ENCODE results near the gene CLDN18. TPM values are rescaled to one million over a fixed set of nuclear protein-coding genes. Genes with fewer than 3 reads are reported as not detected.

The CLDN18 gene
- total and polyA plus RNA-seq, 4 donors: 0.06 TPM; not detected in 3

- Histone ChIP-seq H3K9ac (ENCODE audit: low read depth in 1 of 2, low read length in 2 of 2) (no peak overlapping the region), H3K9me3 (ENCODE audit: control insufficient read depth in 4 of 4, low read length in 3 of 4) (no peaks in the 10 kb centered on the region), H3K27ac (ENCODE audit: low read depth in 1 of 2, low read length in 2 of 2) (no peak overlapping the region), H3K4me1 (ENCODE audit: control insufficient read depth in 4 of 4, insufficient read depth in 4 of 4, low read length in 3 of 4) (no peaks in the 10 kb centered on the region), H3K27me3 (ENCODE audit: control insufficient read depth in 4 of 4, insufficient read depth in 4 of 4, low read length in 3 of 4) (no peaks in the 10 kb centered on the region), H3K4me3 (ENCODE audit: low read depth in 1 of 3, low read length in 3 of 3) (no peak overlapping the region), H3K36me3 (ENCODE audit: control insufficient read depth in 4 of 4, insufficient read depth in 3 of 4, low read depth in 1 of 4, low read length in 3 of 4) (no peaks in the 10 kb centered on the region)
- no peak for DNase-seq (ENCODE audit: low spot score)
- WGBS: 69% methylated on average over 4 of the region's 4 CpGs
- no peak for TF ChIP-seq HNF4A (conservative IDR thresholded peaks at IDR 0.05)
- TF ChIP-seq YY1 (IDR thresholded peaks at IDR 0.05): no peak
- TF ChIP-seq TAF1 (conservative IDR thresholded peaks at IDR 0.05): no peak
- no peak for TF ChIP-seq HNF4G (IDR thresholded peaks at IDR 0.05)
- TF ChIP-seq FOXA1 (IDR thresholded peaks at IDR 0.05): no peak
- TF ChIP-seq RXRA (IDR thresholded peaks at IDR 0.05): no peak
- no peak for TF ChIP-seq EGR1 (IDR thresholded peaks at IDR 0.05; ENCODE audit: low read depth in 2 of 2)
- no peak for TF ChIP-seq ATF3 (IDR thresholded peaks at IDR 0.05)
- TF ChIP-seq FOXA2 (IDR thresholded peaks at IDR 0.05): no peak
- no peak for TF ChIP-seq ZBTB33 (IDR thresholded peaks at IDR 0.05)
These were observed 13.8 kb downstream of the CLDN18 start for GRCh38 chr3:138023754-138024153.

GRCh38 chr3:138025553-138025952 lies 15.6 kb downstream of the CLDN18 start:
- no peak for DNase-seq (ENCODE audit: low spot score)
- no peak overlapping the region for H3K9ac ChIP-seq (ENCODE audit: low read depth in 1 of 2, low read length in 2 of 2)
- H3K27ac ChIP-seq (ENCODE audit: low read depth in 1 of 2, low read length in 2 of 2): no peak overlapping the region
- no peaks in the 10 kb centered on the region for H3K36me3 ChIP-seq (ENCODE audit: control insufficient read depth in 4 of 4, insufficient read depth in 3 of 4, low read depth in 1 of 4, low read length in 3 of 4)
- TF ChIP-seq HNF4A (conservative IDR thresholded peaks at IDR 0.05) (no peak), RAD21 (IDR thresholded peaks at IDR 0.05) (no peak), REST (IDR thresholded peaks at IDR 0.05) (no peak), TAF1 (conservative IDR thresholded peaks at IDR 0.05) (no peak), RXRA (IDR thresholded peaks at IDR 0.05) (no peak), JUND (IDR thresholded peaks at IDR 0.05) (no peak), HNF4G (IDR thresholded peaks at IDR 0.05) (no peak), ATF3 (IDR thresholded peaks at IDR 0.05) (no peak), FOXA1 (IDR thresholded peaks at IDR 0.05) (no peak)
- H3K4me1 ChIP-seq (ENCODE audit: control insufficient read depth in 4 of 4, insufficient read depth in 4 of 4, low read length in 3 of 4): no peaks in the 10 kb centered on the region
- no peaks in the 10 kb centered on the region for H3K9me3 ChIP-seq (ENCODE audit: control insufficient read depth in 4 of 4, low read length in 3 of 4)
- no peaks in the 10 kb centered on the region for H3K27me3 ChIP-seq (ENCODE audit: control insufficient read depth in 4 of 4, insufficient read depth in 4 of 4, low read length in 3 of 4)
- no peak overlapping the region for H3K4me3 ChIP-seq (ENCODE audit: low read depth in 1 of 3, low read length in 3 of 3)

- Histone ChIP-seq H3K27ac (ENCODE audit: low read depth in 1 of 2, low read length in 2 of 2) (no peak overlapping the region), H3K9ac (ENCODE audit: low read depth in 1 of 2, low read length in 2 of 2) (no peak overlapping the region), H3K36me3 (ENCODE audit: control insufficient read depth in 4 of 4, insufficient read depth in 3 of 4, low read depth in 1 of 4, low read length in 3 of 4) (no peaks in the 10 kb centered on the region), H3K27me3 (ENCODE audit: control insufficient read depth in 4 of 4, insufficient read depth in 4 of 4, low read length in 3 of 4) (no peaks in the 10 kb centered on the region), H3K4me3 (ENCODE audit: low read depth in 1 of 3, low read length in 3 of 3) (no peak overlapping the region), H3K9me3 (ENCODE audit: control insufficient read depth in 4 of 4, low read length in 3 of 4) (no peaks in the 10 kb centered on the region), H3K4me1 (ENCODE audit: control insufficient read depth in 4 of 4, insufficient read depth in 4 of 4, low read length in 3 of 4) (no peaks in the 10 kb centered on the region)
- TF ChIP-seq RAD21 (IDR thresholded peaks at IDR 0.05): no peak
- no peak for TF ChIP-seq JUND (IDR thresholded peaks at IDR 0.05)
- TF ChIP-seq GABPA (IDR thresholded peaks at IDR 0.05 in 1 of 2, conservative IDR thresholded peaks at IDR 0.05 in 1 of 2): no peak
- WGBS: 89% methylated on average over 5 of the region's 5 CpGs
- DNase-seq (ENCODE audit: low spot score): no peak
These were observed 17.9 kb downstream of the CLDN18 start for GRCh38 chr3:138027821-138028220.

All from liver (tissue), 9 donors.